GM19240 (cell line): ENCODE data around the gene TMTC1.

ENCODE experiments used
- DNase-seq: peaks from one replicate; pipeline ENCODE4 v3.0.0; 2011; ENCODE audit warnings: low spot score; ENCODE audit not compliant: insufficient read length

TMTC1 gene

DNA sequence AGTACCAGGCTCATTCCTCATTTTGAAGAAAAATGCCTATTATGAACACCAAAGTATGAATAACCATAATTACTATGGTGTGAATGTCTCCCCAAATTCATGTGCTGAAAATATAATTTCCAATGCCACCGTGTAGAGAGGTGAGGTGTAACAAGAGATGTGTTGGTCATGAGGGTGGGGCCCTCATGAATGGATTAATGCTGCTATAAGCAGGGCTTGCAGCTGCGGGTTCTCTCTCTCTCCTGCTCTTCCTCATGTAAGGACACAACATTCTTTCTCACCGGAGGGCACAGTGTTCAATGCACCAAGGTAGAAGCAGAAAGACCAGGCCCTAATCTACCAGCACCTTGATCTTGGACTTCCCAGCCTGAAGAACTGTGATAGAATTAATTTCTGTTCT, 70.0 kb downstream of the TMTC1 start:
- no peak for DNase-seq

DNA sequence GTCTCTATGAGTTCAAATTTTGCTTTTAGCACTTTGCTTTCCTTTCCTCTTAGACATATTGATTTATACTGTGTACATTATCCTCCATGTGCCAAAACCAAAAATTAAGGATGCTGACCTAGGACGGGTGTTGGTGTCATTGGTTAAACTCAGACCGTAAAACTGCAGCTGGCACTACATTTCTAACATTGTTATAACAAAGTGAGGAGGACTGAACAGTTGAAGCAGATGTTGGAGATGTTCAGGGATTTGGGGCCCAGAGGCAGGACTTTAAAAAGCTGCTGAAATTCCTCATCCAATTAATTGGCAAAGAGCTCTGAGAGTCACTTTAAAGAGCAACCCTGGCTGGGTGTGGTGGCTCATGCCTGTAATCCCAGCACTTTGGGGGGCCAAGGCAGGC, 72.4 kb downstream of the TMTC1 start:
- no peak for DNase-seq

DNA sequence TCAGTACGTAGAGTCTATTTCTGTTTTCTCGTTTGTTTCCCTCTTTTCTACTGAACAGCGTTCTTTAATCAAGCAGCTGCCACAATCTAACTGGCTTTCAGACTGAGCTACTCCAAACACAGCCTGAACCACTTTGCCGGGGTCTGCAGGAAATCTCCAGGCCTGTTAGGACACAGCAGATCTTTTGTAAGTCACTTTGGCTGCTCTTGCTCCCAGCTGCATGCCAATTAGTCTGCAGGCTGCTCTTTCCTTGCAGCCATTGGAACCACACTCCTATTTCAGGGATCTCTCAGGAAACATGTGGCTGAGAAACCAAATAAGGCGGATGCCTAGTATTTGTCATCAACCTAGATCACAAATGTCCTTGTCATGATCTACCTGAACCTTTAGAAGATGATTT, 73.6 kb downstream of the TMTC1 start:
- no peak for DNase-seq

DNA sequence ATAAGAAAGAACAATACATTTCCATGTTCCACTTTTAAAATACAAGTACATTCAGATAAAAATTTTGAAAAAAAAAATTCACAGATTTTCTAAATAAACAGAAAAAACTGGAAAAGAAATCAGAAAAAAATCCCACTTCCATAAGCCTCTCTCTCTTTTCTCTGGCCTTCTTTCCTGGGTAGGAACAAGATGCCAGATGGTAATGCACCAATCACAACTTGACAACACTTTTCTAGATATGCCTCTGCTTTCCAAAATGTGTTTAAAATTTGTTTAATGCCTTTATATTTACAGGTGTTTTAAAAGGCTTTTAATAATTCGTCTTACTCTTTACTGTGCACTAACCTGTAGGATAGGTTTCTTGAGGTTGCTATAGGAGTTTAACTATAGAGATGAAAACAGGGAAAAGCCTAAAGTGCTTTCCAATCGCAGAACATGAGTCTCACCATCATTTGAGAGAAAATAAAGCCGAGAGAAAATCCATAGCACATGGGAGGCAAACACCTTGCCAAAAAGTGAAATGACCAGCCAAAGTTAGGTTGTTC, 74.2 kb downstream of the TMTC1 start:
- no peak for DNase-seq

DNA sequence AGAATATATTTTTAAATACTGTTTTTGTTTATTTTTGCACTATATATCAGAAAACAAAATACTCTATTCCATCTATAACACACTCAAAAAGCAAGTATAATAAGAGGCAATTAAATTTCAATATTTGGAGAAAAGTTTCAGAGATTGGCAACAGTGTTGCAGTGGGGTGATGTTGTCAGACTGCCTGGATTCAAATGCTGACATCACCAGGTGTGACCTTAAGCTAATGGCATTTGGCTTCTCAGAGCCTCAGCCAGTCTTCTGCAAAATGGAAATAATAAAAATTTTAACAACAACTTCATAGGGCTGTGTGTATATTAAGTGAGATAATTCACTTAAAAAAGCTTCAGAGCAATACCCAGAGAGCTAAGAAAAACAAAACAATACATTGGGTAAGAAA, 74.7 kb downstream of the TMTC1 start:
- no peak for DNase-seq

DNA sequence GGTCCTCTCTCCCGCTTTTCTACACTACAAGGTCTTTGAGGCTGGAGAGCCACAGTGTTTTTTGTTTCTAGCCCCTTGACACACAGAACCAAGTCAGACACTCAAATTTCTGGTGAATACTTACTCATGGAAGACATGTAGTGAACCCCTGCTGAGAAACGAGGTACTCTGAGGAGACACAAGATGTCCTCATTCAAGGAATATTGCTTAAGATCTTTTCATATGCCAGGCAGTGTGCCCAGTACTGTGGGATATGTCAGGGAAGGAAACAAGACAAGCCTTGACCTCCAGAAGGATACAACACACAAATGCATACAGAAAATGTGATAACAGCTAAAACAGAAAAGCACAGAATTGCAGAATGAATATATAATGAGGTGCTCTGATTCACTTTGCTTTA, 75.9 kb downstream of the TMTC1 start:
- no peak for DNase-seq

DNA sequence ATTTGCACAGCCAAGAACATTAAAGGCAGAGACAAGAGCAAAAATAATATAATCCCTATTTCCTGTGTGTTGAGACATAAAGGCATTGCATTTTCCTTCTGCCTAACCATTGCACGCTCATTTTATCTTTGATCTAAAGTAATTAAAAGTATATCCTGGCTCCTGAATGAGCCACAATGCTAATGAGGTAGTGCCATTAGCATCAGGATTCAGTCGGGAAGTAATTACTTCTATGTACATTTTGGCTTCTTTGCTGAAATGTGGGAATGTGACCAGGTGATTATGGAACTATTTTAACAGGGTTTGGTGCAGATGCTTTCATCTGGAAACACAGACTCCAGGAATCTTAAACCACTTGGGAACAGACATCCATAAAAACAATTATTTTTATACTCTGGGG, 77.4 kb downstream of the TMTC1 start:
- no peak for DNase-seq

DNA sequence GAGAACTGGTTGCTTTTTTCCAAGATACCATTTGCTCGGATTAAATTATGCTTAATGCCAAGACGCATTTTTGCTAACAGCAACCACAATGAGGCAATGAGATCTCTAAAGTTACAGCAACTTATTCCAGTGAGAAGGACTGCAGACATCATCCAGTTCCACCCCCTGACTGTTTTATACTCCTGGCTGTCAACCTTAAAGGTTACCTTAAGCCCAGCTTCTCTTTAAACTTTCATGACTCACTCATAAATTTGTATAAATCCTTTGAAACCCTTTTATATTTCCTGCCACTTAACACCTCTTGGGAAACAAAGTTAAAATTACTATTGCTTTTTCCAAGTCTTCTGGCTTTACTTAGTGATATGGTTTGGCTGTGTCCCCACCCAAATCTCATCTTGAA, 80.2 kb downstream of the TMTC1 start:
- no peak for DNase-seq

DNA sequence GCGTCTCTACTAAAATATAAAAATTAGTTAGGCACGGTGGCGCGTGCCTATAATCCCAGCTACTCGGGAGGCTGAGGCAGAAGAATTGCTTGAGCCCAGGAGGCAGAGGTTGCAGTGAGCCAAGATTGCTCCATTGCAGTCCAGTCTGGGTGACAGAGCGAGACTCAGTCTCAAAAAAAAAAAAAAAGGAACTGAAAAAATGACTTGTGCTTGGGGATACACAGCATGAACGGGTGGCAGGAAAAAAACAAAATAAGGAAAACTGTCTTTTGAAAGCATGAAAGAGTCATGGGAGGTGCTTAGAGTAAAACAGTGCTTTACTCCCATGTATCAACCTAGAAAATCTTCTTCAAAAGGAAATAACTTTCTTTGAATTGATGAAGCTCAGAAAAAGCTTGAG, 80.8 kb downstream of the TMTC1 start:
- no peak for DNase-seq

DNA sequence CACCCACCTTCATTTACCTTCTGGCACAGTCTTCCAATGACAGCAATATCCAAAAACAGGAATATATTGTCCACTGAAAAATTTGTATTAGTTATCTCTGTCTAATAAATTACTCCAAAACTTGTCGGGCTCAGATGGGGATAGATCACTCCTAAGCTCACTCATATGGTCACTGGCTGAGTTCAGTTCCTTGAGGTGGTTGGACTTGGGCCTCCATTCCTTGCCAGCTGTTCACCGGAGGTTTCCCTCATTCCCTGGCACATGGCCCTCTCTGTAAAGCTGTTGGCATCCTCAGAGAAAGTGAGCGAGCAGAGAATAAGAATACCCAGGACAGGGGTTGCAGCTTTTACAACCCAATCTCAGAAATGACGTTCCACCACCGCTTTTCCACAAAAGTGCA, 81.5 kb downstream of the TMTC1 start:
- DNase-seq, result no peak

DNA sequence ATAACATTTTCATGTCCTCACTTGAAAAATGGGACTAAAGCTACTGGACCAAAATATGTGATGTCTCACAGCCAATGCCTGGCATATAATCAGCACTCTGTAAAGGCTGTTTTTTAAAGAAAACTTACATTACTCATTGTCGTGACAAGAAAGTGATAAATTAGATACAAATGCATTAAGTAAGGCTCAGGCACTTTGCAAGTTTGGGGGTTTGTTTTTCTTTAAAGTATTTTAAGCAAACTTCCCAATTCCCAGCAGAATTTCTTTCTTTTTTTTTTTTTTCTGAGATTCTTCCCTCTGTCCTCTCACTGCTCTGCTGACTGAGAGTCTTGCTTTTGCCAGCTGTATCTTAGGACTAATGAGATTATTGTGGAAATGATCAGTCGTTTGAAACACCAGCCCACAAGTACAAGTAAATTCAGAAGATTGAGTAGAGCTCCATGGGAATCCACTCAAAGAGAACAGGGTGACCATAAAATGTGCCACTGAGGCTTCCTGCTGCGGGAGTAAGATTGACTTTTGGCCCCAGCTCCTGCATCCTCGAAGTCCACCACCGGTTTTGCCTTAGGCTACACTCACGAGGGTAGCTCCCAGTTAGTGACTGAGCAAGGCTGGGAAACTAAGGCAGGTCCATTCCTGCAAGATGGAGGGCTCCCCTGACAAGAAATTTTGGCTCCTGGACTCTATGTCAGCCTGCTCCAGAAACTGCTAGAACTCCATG, 82.8 kb downstream of the TMTC1 start:
- DNase-seq, result no peak

DNA sequence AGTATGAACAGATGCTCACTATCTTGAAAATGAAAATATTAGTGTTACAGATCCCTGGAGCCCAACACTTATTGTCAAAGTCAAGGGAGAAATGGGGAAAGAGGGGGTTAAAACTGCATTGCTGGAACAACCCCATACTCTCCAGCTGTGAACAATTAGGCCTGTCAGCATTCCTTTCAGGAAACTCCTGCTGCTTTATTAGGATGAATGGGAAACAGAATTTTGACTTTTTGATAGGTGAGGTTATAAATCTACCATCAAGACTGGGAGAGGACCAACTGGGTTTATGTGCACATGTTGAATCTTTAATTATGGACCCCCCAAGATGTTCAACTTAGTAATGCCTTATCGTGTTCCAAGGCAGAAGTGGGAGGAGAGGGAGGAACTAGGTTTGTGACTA, 85.0 kb downstream of the TMTC1 start:
- no peak for DNase-seq

DNA sequence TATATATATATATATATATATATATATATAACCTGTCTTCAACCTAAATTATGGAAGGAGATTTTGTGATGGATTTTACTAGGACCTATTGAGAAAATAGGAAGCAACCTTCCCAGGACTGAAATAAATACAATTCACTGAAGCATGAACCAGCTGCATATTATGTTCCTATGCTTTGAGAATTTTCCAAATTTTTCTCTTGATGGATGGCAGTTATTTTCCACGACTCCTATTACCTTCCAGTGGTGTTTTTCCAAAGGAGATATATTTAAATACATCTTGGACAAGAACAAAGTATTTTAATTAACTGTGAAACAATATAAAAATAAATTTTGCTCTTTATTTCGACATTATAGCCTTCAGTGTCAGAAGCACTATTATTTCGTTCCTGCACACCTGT, 87.9 kb downstream of the TMTC1 start:
- no peak for DNase-seq

DNA sequence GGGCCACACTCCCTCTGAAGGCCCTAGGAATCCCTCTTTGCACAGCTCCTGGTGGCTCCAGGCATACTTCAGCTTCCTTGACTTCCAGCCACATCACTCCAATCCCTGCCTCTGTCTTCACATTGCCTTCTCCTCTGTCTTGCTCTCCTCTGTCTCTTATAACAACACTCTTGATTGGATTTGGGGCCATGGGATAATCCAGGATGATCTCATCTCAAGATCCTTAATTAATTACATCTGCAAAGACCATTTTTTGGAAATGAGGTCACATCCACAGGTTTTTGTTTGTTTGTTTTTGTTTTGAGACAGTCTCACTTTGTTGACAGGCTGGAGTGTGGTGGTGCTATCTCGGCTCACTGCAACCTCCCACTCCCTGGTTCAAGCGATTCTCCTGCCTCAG, 88.7 kb downstream of the TMTC1 start:
- DNase-seq, result no peak

DNA sequence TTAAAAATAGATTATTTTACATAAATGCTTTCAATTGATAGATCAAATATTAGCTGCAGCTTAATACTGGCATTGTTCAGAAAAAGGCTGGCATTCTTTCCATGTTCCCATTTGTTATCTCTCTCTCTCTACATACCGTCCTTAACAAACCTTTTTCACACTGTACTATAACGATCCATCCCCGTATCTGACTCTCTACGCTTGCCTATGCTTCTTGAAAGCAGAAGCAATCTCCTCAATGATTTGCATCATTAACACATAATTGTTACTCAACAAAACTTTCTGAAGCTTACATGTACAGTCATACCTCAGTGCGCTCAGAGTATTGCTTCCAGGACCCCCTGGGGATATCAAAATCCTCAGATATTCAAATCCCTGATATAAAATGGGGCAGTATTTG, 89.7 kb downstream of the TMTC1 start:
- DNase-seq, result no peak

DNA sequence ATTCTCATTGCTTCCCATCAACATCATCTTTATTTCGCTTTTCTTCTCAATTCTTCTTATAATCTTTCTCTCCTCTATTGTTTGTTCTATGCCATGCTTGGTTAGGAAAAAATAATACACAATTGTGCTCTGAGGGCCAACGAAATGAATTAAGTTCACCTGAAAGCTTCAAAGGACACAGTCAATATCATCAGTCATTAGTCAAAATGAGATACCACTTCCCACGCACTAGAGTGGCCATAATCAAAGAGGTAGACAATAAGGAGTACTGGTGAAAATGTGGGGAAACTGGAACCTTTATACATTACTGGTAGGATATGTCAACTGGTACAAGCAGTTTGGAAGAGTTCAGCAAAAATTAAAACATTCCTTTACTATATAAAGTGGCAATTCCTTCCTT, 91.5 kb downstream of the TMTC1 start:
- DNase-seq, result no peak

DNA sequence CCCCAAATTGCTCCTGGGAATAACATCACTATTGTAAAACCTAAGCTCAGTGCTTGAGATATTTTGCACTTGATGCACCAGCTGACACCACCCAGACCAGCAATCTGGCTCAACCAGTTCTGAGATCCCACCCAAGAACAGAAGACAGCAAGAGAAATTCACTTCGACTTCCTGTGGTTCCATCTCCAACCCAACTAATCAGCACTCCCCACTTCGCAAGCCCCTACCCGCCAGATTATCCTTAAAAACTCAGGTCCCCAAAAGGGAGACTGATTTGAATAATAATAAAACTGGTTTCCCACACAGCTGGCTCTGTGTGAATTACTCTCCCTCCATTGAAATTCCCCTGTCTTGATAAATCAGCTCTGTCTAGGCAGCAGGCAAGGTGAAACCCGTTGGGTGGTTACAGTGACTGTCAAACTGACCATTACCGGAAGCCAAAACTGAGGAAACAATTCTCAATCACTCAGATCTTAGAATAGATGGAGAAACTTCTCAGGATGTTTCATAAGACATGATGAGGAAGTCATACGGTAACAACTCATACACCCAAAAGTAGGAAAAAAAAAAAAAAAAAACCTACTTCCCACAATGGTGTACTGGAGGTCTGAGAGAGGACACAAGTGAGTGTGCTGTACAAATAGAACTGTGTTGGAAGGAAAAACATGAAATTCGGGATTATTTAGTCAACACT, 92.4 kb downstream of the TMTC1 start:
- no peak for DNase-seq

DNA sequence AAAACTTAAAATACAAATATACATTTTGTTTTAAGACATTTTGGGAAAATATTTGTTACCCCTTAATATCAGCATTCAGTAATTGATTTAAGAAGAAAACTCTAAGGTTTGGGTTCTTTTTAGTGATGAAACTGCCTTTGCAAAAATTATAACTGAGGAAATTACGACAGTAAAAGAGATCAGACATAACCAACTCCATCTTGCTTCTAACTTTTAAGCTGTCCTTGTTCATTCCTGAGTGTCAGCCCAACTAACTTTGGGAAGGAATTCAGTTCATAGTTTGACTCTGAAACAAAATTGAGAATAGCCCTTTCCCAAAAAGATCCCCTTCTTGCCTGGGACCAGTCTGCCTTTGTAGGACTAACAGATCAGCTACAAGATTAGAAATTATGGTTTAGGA, 93.0 kb downstream of the TMTC1 start:
- DNase-seq, result no peak

DNA sequence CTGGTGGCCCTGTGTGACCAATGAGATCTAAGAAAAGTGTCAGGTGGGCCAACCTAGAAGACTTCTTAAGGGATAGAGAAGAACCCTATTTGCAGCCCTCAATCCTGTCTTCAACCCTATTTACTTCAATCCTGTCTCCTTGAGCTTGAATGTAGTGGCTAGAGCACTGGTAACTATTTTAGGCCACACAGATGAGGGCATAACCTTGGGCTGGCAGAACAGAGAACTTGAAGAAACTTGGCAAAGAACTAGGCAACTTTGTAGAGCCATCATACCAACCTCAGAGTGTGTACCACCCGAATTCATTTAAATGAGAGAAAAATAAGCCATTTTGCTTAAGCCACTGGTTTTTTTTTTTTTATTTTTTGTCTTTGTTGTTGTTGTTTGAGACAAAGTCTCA, 94.8 kb downstream of the TMTC1 start:
- no peak for DNase-seq

DNA sequence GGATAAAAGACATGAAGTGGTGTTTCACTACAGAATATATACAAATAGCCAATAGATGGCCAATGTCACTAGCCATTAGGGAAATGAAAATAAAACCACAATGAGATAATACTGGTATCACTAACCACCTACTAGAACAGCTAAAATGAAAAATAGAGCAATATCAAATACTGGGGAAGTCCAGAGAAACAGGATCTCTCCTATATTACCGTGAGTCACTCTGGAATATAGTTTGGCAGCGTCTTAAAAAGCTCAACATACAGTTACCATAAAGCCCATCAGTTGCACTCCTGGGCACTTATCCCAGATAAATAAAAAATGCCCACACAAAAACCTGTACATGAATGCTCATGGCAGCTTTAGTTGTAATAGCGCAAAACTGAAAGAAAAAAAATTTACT, 101.7 kb downstream of the TMTC1 start:
- no peak for DNase-seq

DNA sequence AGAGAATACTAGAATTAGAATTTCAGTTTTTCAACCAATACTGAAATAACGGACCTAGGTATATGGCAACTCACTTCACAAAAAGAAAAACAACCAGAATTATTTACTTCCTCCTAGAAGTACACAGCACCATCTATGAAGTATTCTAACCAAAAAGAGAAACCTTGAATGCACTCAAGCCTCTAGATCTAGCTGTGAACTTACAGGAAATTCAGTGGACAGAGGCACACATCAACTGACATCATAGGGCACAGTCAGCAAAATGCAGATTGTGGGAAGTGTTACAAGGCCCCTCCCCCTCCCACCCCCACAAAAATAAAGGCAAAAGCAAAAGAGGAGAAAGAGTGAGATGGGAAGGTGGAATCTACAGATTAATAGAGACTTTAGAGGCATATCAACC, 102.4 kb downstream of the TMTC1 start:
- DNase-seq, result no peak

DNA sequence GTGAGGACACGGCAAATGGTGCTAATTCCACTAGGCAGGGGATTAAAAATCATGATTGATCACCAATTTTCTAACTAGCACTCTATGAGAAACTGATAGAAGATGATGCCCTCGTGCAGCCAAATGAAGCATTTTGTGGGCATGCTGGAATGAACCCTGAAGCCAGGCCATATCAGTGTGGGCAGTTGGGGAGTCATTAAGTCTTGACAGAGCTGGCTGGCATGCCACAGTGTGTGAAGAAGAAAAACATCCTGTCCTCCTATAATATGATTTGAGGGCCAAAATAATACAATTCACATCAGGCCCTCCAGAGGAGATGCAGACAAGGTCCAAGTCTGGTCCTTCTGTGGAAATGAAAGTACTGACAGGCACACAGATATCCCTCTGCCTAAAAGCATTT, 107.1 kb downstream of the TMTC1 start:
- no peak for DNase-seq

DNA sequence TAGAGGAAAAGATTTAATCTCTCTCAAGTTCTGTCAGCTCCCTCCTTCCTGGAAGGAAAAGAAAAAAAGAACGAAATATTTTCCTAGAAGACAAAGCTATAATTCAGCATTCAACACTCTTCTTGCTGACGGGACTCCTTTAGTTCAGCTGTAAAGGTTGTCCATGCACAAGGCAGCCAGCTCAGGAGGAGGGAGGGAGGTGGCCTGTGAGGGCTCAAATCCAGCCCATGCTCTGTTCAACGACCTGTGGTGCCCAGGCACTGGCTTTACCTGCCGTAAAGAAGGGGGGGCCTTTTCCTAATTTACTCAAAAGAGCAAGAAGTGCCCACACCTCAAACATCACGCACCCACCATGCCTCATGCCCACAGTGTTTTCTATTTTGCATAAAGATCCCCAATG, 109.3 kb downstream of the TMTC1 start:
- DNase-seq, result no peak
